Measurements from ENCODE around the gene PPP1R12A. TPM values are rescaled to one million over a fixed set of nuclear protein-coding genes. Genes with fewer than 3 reads are reported as not detected.

The PPP1R12A gene
- total and polyA plus RNA-seq, 2 of the 4 experiments (the other 2 are of a cell fraction): 47.7 to 112 TPM

DNA sequence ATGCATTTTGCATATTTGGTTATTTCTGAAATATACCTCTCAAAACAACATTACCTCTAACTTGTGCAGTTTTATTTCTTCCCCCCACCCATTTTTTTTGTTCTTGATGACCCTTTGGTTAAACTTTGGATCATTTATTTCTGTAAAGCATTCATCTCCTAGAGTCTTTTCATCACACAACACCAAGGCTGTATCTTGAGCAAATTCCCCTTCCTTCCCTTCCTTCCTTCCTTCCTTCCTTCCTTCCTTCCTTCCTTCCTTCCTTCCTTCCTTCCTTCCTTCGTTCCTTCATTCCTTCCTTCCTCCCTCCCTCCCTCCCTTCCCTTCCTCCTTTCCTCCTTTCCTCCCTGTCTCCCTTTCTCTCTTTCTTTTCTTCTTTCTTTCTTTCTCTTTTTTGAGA is 43.8 kb upstream of the PPP1R12A start:
- H3K9ac ChIP-seq (ENCODE audit: low read depth, low read length): no peak overlapping the region
- no peak overlapping the region for H2BK120ac ChIP-seq (ENCODE audit: low read depth, low read length)
- no peak for ATAC-seq (ENCODE audit: low read depth)
- intact Hi-C loops (cut with micrococcal nuclease): no loop called here
- no peak overlapping the region for H4K5ac ChIP-seq (ENCODE audit: low read depth, low read length)
- H2AK5ac ChIP-seq (ENCODE audit: low read depth, low read length): no peak overlapping the region
- BruUV-seq (replicated peaks): no TSS peak
- H2AFZ ChIP-seq (replicated peaks; ENCODE audit: low read length, poor library complexity): no peak overlapping the region
- H2BK20ac ChIP-seq (ENCODE audit: low read depth, low read length): no peak overlapping the region
- no peaks in the 10 kb centered on the region for H3K36me3 ChIP-seq (ENCODE audit: control insufficient read depth, insufficient read depth, low read length)
- H3K27me3 ChIP-seq (ENCODE audit: control insufficient read depth, insufficient read depth, low read length): no peaks in the 10 kb centered on the region
- H3K4me1 ChIP-seq (ENCODE audit: control insufficient read depth, insufficient read depth, low read length): peaks cover 3% of the 10 kb centered on the region
- no peak overlapping the region for H3K4me2 ChIP-seq (ENCODE audit: low read depth, low read length)
- H3K4me3 ChIP-seq (ENCODE audit: insufficient read depth, low read depth, low read length): no peak overlapping the region
- ChIA-PET POLR2A (ENCODE audit: unreplicated experiment) (no interaction called here), CTCF (no interaction called here)
- no peaks in the 10 kb centered on the region for H3K9me3 ChIP-seq (ENCODE audit: control insufficient read depth, insufficient read depth, low read length)
- no peak overlapping the region for H2BK15ac ChIP-seq (ENCODE audit: low read depth, low read length)
- no peak overlapping the region for H4K8ac ChIP-seq (ENCODE audit: low read depth in 2 of 2, low read length in 2 of 2)
- DNase-seq: no peak
- H3K56ac ChIP-seq (ENCODE audit: extremely low read depth, insufficient read depth, low read length): no peak overlapping the region
- H3K79me1 ChIP-seq (ENCODE audit: low read depth in 1 of 2, low read length in 2 of 2): no peaks in the 10 kb centered on the region
- dilution Hi-C loops (cut with HindIII; ENCODE audit: low sequenced_read_pairs, unreplicated experiment): no loop called here
- no peak overlapping the region for H3K14ac ChIP-seq (replicated peaks; ENCODE audit: low read depth, low read length)
- no peak for TF ChIP-seq CHD1 (IDR thresholded peaks at IDR 0.05; ENCODE audit: low read depth, low read length)
- TF ChIP-seq RFX5 (IDR thresholded peaks at IDR 0.05; ENCODE audit: low read depth, low read length): no peak
- TF ChIP-seq CEBPB (IDR thresholded peaks at IDR 0.05; ENCODE audit: low read depth, low read length): no peak
- no peak for TF ChIP-seq BHLHE40 (IDR thresholded peaks at IDR 0.05; ENCODE audit: low read depth, low read length)
- no peak for TF ChIP-seq RCOR1 (IDR thresholded peaks at IDR 0.05; ENCODE audit: insufficient replicate concordance, low read length)
- TF ChIP-seq, protein P1, sequence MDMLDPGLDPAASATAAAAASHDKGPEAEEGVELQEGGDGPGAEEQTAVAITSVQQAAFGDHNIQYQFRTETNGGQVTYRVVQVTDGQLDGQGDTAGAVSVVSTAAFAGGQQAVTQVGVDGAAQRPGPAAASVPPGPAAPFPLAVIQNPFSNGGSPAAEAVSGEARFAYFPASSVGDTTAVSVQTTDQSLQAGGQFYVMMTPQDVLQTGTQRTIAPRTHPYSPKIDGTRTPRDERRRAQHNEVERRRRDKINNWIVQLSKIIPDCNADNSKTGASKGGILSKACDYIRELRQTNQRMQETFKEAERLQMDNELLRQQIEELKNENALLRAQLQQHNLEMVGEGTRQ (IDR thresholded peaks at IDR 0.05; ENCODE audit: low read depth, low read length): no peak
- TF ChIP-seq, protein P2, sequence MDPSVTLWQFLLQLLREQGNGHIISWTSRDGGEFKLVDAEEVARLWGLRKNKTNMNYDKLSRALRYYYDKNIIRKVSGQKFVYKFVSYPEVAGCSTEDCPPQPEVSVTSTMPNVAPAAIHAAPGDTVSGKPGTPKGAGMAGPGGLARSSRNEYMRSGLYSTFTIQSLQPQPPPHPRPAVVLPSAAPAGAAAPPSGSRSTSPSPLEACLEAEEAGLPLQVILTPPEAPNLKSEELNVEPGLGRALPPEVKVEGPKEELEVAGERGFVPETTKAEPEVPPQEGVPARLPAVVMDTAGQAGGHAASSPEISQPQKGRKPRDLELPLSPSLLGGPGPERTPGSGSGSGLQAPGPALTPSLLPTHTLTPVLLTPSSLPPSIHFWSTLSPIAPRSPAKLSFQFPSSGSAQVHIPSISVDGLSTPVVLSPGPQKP (IDR thresholded peaks at IDR 0.05; ENCODE audit: borderline replicate concordance, low read depth, low read length): no peak
- no peak for TF ChIP-seq MAZ (IDR thresholded peaks at IDR 0.05; ENCODE audit: borderline replicate concordance, low read depth, low read length)
- TF ChIP-seq POLR2A (IDR thresholded peaks at IDR 0.05; ENCODE audit: low read depth, low read length): no peak
- no peak for TF ChIP-seq MAFK (IDR thresholded peaks at IDR 0.05; ENCODE audit: low read depth, low read length)
- no peak for TF ChIP-seq RAD21 (IDR thresholded peaks at IDR 0.05; ENCODE audit: low read length)
- TF ChIP-seq, protein P3, sequence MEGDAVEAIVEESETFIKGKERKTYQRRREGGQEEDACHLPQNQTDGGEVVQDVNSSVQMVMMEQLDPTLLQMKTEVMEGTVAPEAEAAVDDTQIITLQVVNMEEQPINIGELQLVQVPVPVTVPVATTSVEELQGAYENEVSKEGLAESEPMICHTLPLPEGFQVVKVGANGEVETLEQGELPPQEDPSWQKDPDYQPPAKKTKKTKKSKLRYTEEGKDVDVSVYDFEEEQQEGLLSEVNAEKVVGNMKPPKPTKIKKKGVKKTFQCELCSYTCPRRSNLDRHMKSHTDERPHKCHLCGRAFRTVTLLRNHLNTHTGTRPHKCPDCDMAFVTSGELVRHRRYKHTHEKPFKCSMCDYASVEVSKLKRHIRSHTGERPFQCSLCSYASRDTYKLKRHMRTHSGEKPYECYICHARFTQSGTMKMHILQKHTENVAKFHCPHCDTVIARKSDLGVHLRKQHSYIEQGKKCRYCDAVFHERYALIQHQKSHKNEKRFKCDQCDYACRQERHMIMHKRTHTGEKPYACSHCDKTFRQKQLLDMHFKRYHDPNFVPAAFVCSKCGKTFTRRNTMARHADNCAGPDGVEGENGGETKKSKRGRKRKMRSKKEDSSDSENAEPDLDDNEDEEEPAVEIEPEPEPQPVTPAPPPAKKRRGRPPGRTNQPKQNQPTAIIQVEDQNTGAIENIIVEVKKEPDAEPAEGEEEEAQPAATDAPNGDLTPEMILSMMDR (conservative IDR thresholded peaks at IDR 0.05; ENCODE audit: low read depth, low read length): no peak
- no peak for TF ChIP-seq MXI1 (IDR thresholded peaks at IDR 0.05; ENCODE audit: borderline replicate concordance, low read depth, low read length)
- no peak for TF ChIP-seq SMC3 (IDR thresholded peaks at IDR 0.05; ENCODE audit: low read depth, low read length)
- no peak for TF ChIP-seq NFE2L2 (IDR thresholded peaks at IDR 0.05; ENCODE audit: low read depth, low read length)
- no peak for TF ChIP-seq FOS (IDR thresholded peaks at IDR 0.05; ENCODE audit: low read depth, low read length)
- no peak overlapping the region for H2AK9ac ChIP-seq (replicated peaks; ENCODE audit: low read depth, low read length, poor library complexity)
- no peak overlapping the region for H3K23ac ChIP-seq (ENCODE audit: low read depth, low read length)
- H3K9me1 ChIP-seq (ENCODE audit: insufficient read depth, low read length): peaks cover 3% of the 10 kb centered on the region; the same call in 1 of the 2 replicates
- in situ Hi-C loops (cut with MboI; ENCODE audit: low sequenced_read_pairs): no loop called here
- no peak overlapping the region for H2BK5ac ChIP-seq (ENCODE audit: low read depth, low read length, poor library complexity, severe bottlenecking)
- H3K18ac ChIP-seq (ENCODE audit: low read depth, low read length): no peak overlapping the region
- H3K27ac ChIP-seq (ENCODE audit: insufficient read depth, low read length): no peak overlapping the region
- H4K91ac ChIP-seq (ENCODE audit: insufficient read depth, low read depth, low read length): no peak overlapping the region
- WGBS, 2 experiments (ENCODE audit: extremely low coverage in 2 of 2, insufficient read length in 1 of 2): 80% methylated on average over 1 of the region's 1 CpG; no CpG with 5 or more reads in 1 of the 2 experiments
- H3K4ac ChIP-seq (ENCODE audit: low read depth, low read length): no peak overlapping the region
- H4K20me1 ChIP-seq (ENCODE audit: insufficient read depth, low read length): no peaks in the 10 kb centered on the region
